GM12878 (cell line): ENCODE results near the gene VTI1A. TPM values are rescaled to one million over a fixed set of nuclear protein-coding genes. Genes with fewer than 3 reads are reported as not detected.

Source experiments
- ATAC-seq: fragments of 200-7000 bp; cut with Tn5 transposase; 3 replicates; pipeline ENCODE4 v1.9.1; 2020; ENCODE audit warnings: mild to moderate bottlenecking, moderate library complexity
- BruUV-seq: library from RNA; stranded (reverse); fragments of 400-500 nt; replicated peaks from 2 replicates; lab custom pipeline; 2021; lab: Mats Ljungman, UMichigan
- CTCF ChIA-PET: fragments of 300-600 bp; sonication (Branson Sonifier 250); formaldehyde crosslinking; extraction: SDS; loops from one replicate; lab custom pipeline; 2021; ENCODE audit warnings: inconsistent platforms; lab: Yijun Ruan, JAX
- POLR2A ChIA-PET: fragments of 350-600 bp; formaldehyde crosslinking; extraction: SDS; loops from one replicate; lab custom pipeline; 2021; ENCODE audit warnings: inconsistent platforms; lab: Charles Lee
- RAD21 ChIA-PET: fragments of 300-600 bp; sonication (Branson Sonifier 250); formaldehyde crosslinking; loops from one replicate; lab custom pipeline; 2023; ENCODE audit warnings: antibody characterized with exemption; ENCODE audit not compliant: unreplicated experiment; lab: Charles Lee
- SMC1A ChIA-PET: fragments of 300-600 bp; sonication (Branson Sonifier 250); formaldehyde crosslinking; loops from one replicate; lab custom pipeline; 2023; ENCODE audit not compliant: unreplicated experiment, uncharacterized antibody; lab: Charles Lee
- DNase-seq: peaks from one replicate; pipeline ENCODE4 v3.0.0-alpha.2; 2011; ENCODE audit warnings: low read depth, low spot score
- FAIRE-seq: peaks from 3 replicates; lab custom pipeline; 2011; peaks lifted over from hg19 to GRCh38; lab: Jason Lieb, UNC
- H2AFZ ChIP-seq: 2 replicates; pipeline ENCODE4 v1.6.0; 2011; ENCODE audit warnings: low read depth, low read length, control low read depth; ENCODE audit not compliant: control insufficient read depth
- H3K27ac ChIP-seq: 2 replicates; pipeline ENCODE4 v1.5.1; 2011; ENCODE audit warnings: control low read depth; ENCODE audit not compliant: control insufficient read depth, insufficient read depth
- H3K27me3 ChIP-seq, 2 experiments: replicated peaks in 1 of 2; 2 replicates each; pipeline versions ENCODE4 v1.6.0 to v1.6.1; 2011; ENCODE audit warnings: low read length in 1 of 2; ENCODE audit not compliant: control insufficient read depth in 2 of 2, insufficient read depth in 2 of 2
- H3K36me3 ChIP-seq, 2 experiments: 2 replicates each; pipeline ENCODE4 v1.5.1; 2011; ENCODE audit warnings: low read length in 1 of 2; ENCODE audit not compliant: control insufficient read depth in 2 of 2, insufficient read depth in 2 of 2
- H3K4me1 ChIP-seq: 2 replicates; pipeline ENCODE4 v1.6.1; 2011; ENCODE audit warnings: mild to moderate bottlenecking, low read length, moderate library complexity, mixed read lengths; ENCODE audit not compliant: control insufficient read depth, insufficient read depth
- H3K4me2 ChIP-seq: 2 replicates; pipeline ENCODE4 v1.6.0; 2011; ENCODE audit warnings: control low read depth; ENCODE audit not compliant: control insufficient read depth, insufficient read depth
- H3K4me3 ChIP-seq: fragments of 200-600 bp; sonication (generic); 2 replicates; pipeline ENCODE4 v1.5.1; 2016
- H3K79me2 ChIP-seq: 2 replicates; pipeline ENCODE4 v1.6.0; 2011; ENCODE audit warnings: low read length; ENCODE audit not compliant: control insufficient read depth, insufficient read depth
- H3K9ac ChIP-seq: 2 replicates; pipeline ENCODE4 v1.8.0; 2011; ENCODE audit warnings: low read length, control low read depth, mixed read lengths; ENCODE audit not compliant: control insufficient read depth, insufficient read depth
- H3K9me3 ChIP-seq: replicated peaks from 3 replicates; pipeline ENCODE4 v1.5.1; 2011; ENCODE audit warnings: mild to moderate bottlenecking, low read length; ENCODE audit not compliant: control insufficient read depth, insufficient read depth
- H4K20me1 ChIP-seq: 2 replicates; pipeline ENCODE4 v1.6.0; 2011; ENCODE audit not compliant: control insufficient read depth, insufficient read depth
- ATF7 ChIP-seq: fragments of 450-650 bp; IDR thresholded peaks from 2 replicates; pipeline ENCODE4 v1.6.1; 2016; ENCODE audit warnings: low read depth, mild to moderate bottlenecking
- BACH1 ChIP-seq: fragments of 450-650 bp; IDR thresholded peaks from 2 replicates; pipeline ENCODE4 v1.6.1; 2017; ENCODE audit warnings: mild to moderate bottlenecking, borderline replicate concordance
- CBX5 ChIP-seq: sonication (generic); IDR thresholded peaks from 2 replicates; pipeline ENCODE4 v1.6.1; 2016; ENCODE audit warnings: low read depth, moderate library complexity, mild to moderate bottlenecking, inconsistent platforms
- EED ChIP-seq: sonication (generic); IDR thresholded peaks from 2 replicates; pipeline ENCODE4 v1.6.1; 2016; ENCODE audit warnings: antibody characterized with exemption, low read depth
- FOS ChIP-seq: IDR thresholded peaks from 3 replicates; pipeline ENCODE4 v1.6.1; 2011; ENCODE audit warnings: borderline replicate concordance; ENCODE audit not compliant: insufficient read length; ENCODE audit errors: extremely low read depth
- IKZF1 ChIP-seq: fragments of 450-650 bp; conservative IDR thresholded peaks from 2 replicates; pipeline ENCODE4 v1.6.1; 2017; ENCODE audit warnings: antibody characterized with exemption, mild to moderate bottlenecking
- MYB ChIP-seq: fragments of 150-350 bp; IDR thresholded peaks from 2 replicates; pipeline ENCODE4 v1.6.1; 2014; ENCODE audit warnings: mild to moderate bottlenecking, low read depth, low read length, borderline replicate concordance
- MYC ChIP-seq: IDR thresholded peaks from 2 replicates; pipeline ENCODE4 v1.6.1; 2011; ENCODE audit warnings: mild to moderate bottlenecking, low read length, moderate library complexity, inconsistent platforms; ENCODE audit not compliant: insufficient read depth, insufficient replicate concordance, insufficient read length, severe bottlenecking
- RAD21 ChIP-seq: IDR thresholded peaks from 2 replicates; pipeline ENCODE4 v1.6.1; 2011; ENCODE audit warnings: mild to moderate bottlenecking, low read depth, low read length, moderate library complexity; ENCODE audit not compliant: insufficient read depth
- SMARCA5 ChIP-seq: fragments of 450-650 bp; IDR thresholded peaks from 2 replicates; pipeline ENCODE4 v1.6.1; 2017; ENCODE audit warnings: mild to moderate bottlenecking
- SMC3 ChIP-seq: IDR thresholded peaks from 2 replicates; pipeline ENCODE4 v1.6.1; 2011; ENCODE audit warnings: low read length, improper control_type of control experiment, borderline replicate concordance
- SREBF1 ChIP-seq: IDR thresholded peaks from 2 replicates; pipeline ENCODE4 v1.6.1; 2012; ENCODE audit warnings: mild to moderate bottlenecking, low read length
- ZBED1 ChIP-seq: IDR thresholded peaks from 2 replicates; pipeline ENCODE4 v1.6.1; 2016; ENCODE audit warnings: borderline replicate concordance
- WGBS: methylation state at CpG from one replicate; pipeline ENCODE4 v1.1.6; 2016; ENCODE audit warnings: low lambda C conversion rate; ENCODE audit not compliant: insufficient replicate concordance, insufficient coverage; ENCODE audit errors: missing lambda C conversion rate; 5-methylcytosine and 5-hydroxymethylcytosine counted together
- in situ Hi-C: fragments of 300-500 bp; cut with MboI; formaldehyde crosslinking; loops from 9 replicates; pipeline ENCODE4 v1.14.3; 2018; ENCODE audit warnings: mixed read lengths
- intact Hi-C: fragments of 100-400 bp; cut with micrococcal nuclease; formaldehyde crosslinking; loops from one replicate; pipeline ENCODE4 v1.14.2; 2022; ENCODE audit not compliant: unreplicated experiment
- polyA plus RNA-seq, 11 experiments: library from polyadenylated mRNA; depleted of rRNA in 4 of 11; unstranded in 6 of 11; stranded (reverse) in 5 of 11; fragments of >200 nt; fragmentation: Nextera tagmentation in 4 of 11; fragmentation: Illumina TruSeq in 1 of 11; extraction: Ambion mirVana in 4 of 11; extraction: Trizol in 1 of 11; gene quantifications; 1 replicate in 1 of 11; 2 replicates in 10 of 11; pipeline versions ENCODE4 v1.2.1 to v1.2.3, GENCODE V29; 2011 to 2016; ENCODE audit warnings: inconsistent platforms in 2 of 11, missing spikeins in 2 of 11, low read depth in 1 of 11
- total RNA-seq, 4 experiments: library from RNA; depleted of rRNA in 3 of 4; stranded (reverse); fragments of >200 nt in 3 of 4; fragmentation: Illumina TruSeq in 1 of 4; extraction: Trizol in 1 of 4; gene quantifications; 2 replicates each; pipeline versions ENCODE4 v1.2.1 to v1.2.3, GENCODE V29; 2013 to 2021
- TF ChIP-seq, protein P1 (sequence below): fragments of 150-350 bp; IDR thresholded peaks from 2 replicates; pipeline ENCODE4 v1.6.1; 2014; ENCODE audit warnings: mild to moderate bottlenecking, low read depth, low read length
- TF ChIP-seq, protein P2 (sequence below): fragments of 450-650 bp; IDR thresholded peaks from 2 replicates; pipeline ENCODE4 v1.6.1; 2016; ENCODE audit warnings: mild to moderate bottlenecking
- TF ChIP-seq, protein P3 (sequence below): IDR thresholded peaks from 2 replicates; pipeline ENCODE4 v1.6.1; 2011; ENCODE audit warnings: borderline replicate concordance, low read depth, mild to moderate bottlenecking, moderate library complexity, mixed read lengths, low read length; ENCODE audit not compliant: insufficient read depth; ENCODE audit errors: extremely low read length
- TF ChIP-seq, protein P4 (sequence below), 3 experiments: IDR thresholded peaks in 2 of 3; conservative IDR thresholded peaks in 1 of 3; 2 replicates each; pipeline ENCODE4 v1.5.1; 2011; ENCODE audit warnings: low read depth in 3 of 3, low read length in 3 of 3, mild to moderate bottlenecking in 3 of 3, control low read depth in 2 of 3, moderate library complexity in 2 of 3, inconsistent platforms in 1 of 3, mixed read lengths in 1 of 3; ENCODE audit not compliant: control insufficient read depth in 2 of 3, insufficient read depth in 1 of 3; ENCODE audit errors: extremely low read depth in 1 of 3

Gene VTI1A
- total and polyA plus RNA-seq, 10 of the 15 experiments (the other 5 are each of a cell fraction or from before 2014, with no cell fraction given): 12.4 to 43.2 (median 27.5) TPM

DNA sequence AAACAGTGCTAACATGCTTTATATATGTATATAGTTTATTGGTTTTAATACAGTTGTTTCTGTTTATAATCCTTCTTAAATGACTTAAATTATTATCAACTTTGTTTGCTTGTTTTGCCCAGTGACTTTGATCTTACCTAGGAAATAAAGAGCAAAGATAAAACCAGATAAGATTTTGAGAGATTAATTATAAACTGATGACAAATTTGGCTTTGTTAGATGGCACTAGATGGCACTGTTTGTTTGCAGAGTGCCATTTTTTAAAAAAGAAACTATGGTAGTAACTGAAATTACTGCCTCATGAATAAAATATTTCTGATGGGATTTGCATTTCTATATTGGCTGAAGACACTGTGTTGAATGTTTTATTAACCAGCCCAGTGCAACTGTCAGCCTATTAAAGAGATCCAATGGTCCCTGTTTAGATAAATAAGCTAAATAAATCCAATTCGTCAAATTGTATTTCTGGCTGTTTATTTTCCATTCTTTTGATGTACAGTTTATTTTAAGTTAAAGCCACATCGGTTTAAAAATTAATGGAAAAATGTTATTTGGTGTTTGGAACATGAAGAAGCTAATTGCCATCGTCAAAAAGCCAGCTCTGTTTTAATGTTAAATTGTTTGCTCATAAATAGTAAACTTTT lies 28.7 kb downstream of the VTI1A start:
- no peaks in the 10 kb centered on the region; the same call in 1 of the 2 replicates for H3K79me2 ChIP-seq
- H3K9me3 ChIP-seq: no peaks in the 10 kb centered on the region
- no peaks in the 10 kb centered on the region for H3K4me1 ChIP-seq
- POLR2A ChIA-PET: no interaction called here
- CTCF ChIA-PET: interaction anchor here (0.7 to 3.3 kb wide), 15 partner anchors 9 to 1088 kb away, joined by 3 to 14 read pairs (median 5); partner anchors contain the start of genes VTI1A and ZDHHC6
- no peak overlapping the region for H3K4me2 ChIP-seq
- in situ Hi-C loops: loop anchor here (10.0 kb wide), 1 partner anchor 909 kb away; no protein-coding TSS in a partner anchor
- no TSS peak for BruUV-seq
- H3K36me3 ChIP-seq: peaks cover 0 to 3% of the 10 kb centered on the region in 2 experiments; a peak in 1 of 4 replicates
- ATAC-seq: no peak
- H3K27me3 ChIP-seq: no peaks in the 10 kb centered on the region
- SMC1A ChIA-PET: interaction anchor here (0.6 to 1.7 kb wide), 12 partner anchors 9 to 908 kb away, joined by 3 to 7 read pairs (median 3); no protein-coding TSS in a partner anchor
- no peak overlapping the region for H3K27ac ChIP-seq
- RAD21 ChIA-PET: interaction anchor here (0.9 to 1.6 kb wide), 3 partner anchors 60 to 909 kb away, joined by 3 to 6 read pairs (median 4); no protein-coding TSS in a partner anchor
- H3K4me3 ChIP-seq: no peak overlapping the region
- DNase-seq: no peak
- H4K20me1 ChIP-seq: no peaks in the 10 kb centered on the region
- intact Hi-C loops: loop anchor here (5.0 to 10.0 kb wide), 3 partner anchors 912 to 1087 kb away; no protein-coding TSS in a partner anchor
- no peak overlapping the region for H3K9ac ChIP-seq
- FAIRE-seq: peak; percentile 38
- WGBS: 84% methylated on average over 3 of the region's 3 CpGs
- no peak overlapping the region for H2AFZ ChIP-seq
- TF ChIP-seq MYC (no peak), CBX5 (no peak), ATF7 (no peak), EED (no peak), SREBF1 (no peak), BACH1 (no peak), FOS (no peak), IKZF1 (no peak), ZBED1 (no peak), RAD21 (peak; percentile 75), SMARCA5 (no peak), SMC3 (peak; percentile 40; the same call in 1 of the 2 replicates), MYB (no peak)
- TF ChIP-seq, protein P1, sequence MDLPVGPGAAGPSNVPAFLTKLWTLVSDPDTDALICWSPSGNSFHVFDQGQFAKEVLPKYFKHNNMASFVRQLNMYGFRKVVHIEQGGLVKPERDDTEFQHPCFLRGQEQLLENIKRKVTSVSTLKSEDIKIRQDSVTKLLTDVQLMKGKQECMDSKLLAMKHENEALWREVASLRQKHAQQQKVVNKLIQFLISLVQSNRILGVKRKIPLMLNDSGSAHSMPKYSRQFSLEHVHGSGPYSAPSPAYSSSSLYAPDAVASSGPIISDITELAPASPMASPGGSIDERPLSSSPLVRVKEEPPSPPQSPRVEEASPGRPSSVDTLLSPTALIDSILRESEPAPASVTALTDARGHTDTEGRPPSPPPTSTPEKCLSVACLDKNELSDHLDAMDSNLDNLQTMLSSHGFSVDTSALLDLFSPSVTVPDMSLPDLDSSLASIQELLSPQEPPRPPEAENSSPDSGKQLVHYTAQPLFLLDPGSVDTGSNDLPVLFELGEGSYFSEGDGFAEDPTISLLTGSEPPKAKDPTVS: no peak
- TF ChIP-seq, protein P2, sequence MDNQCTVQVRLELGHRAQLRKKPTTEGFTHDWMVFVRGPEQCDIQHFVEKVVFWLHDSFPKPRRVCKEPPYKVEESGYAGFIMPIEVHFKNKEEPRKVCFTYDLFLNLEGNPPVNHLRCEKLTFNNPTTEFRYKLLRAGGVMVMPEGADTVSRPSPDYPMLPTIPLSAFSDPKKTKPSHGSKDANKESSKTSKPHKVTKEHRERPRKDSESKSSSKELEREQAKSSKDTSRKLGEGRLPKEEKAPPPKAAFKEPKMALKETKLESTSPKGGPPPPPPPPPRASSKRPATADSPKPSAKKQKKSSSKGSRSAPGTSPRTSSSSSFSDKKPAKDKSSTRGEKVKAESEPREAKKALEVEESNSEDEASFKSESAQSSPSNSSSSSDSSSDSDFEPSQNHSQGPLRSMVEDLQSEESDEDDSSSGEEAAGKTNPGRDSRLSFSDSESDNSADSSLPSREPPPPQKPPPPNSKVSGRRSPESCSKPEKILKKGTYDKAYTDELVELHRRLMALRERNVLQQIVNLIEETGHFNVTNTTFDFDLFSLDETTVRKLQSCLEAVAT: no peak
- TF ChIP-seq, protein P3, sequence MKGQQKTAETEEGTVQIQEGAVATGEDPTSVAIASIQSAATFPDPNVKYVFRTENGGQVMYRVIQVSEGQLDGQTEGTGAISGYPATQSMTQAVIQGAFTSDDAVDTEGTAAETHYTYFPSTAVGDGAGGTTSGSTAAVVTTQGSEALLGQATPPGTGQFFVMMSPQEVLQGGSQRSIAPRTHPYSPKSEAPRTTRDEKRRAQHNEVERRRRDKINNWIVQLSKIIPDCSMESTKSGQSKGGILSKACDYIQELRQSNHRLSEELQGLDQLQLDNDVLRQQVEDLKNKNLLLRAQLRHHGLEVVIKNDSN: no peak
- TF ChIP-seq, protein P4, sequence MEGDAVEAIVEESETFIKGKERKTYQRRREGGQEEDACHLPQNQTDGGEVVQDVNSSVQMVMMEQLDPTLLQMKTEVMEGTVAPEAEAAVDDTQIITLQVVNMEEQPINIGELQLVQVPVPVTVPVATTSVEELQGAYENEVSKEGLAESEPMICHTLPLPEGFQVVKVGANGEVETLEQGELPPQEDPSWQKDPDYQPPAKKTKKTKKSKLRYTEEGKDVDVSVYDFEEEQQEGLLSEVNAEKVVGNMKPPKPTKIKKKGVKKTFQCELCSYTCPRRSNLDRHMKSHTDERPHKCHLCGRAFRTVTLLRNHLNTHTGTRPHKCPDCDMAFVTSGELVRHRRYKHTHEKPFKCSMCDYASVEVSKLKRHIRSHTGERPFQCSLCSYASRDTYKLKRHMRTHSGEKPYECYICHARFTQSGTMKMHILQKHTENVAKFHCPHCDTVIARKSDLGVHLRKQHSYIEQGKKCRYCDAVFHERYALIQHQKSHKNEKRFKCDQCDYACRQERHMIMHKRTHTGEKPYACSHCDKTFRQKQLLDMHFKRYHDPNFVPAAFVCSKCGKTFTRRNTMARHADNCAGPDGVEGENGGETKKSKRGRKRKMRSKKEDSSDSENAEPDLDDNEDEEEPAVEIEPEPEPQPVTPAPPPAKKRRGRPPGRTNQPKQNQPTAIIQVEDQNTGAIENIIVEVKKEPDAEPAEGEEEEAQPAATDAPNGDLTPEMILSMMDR (IDR thresholded peaks at IDR 0.05 in 2 of 3, conservative IDR thresholded peaks at IDR 0.05 in 1 of 3; ENCODE audit: control insufficient read depth in 2 of 3, extremely low read depth in 1 of 3, insufficient read depth in 1 of 3, low read depth in 3 of 3, low read length in 3 of 3): peak; percentile 19 to 58 (median 37); a peak in 3 of 6 replicates
